ENCODE data around the gene TSPAN9. TPM values are rescaled to one million over a fixed set of nuclear protein-coding genes. Genes with fewer than 3 reads are reported as not detected.
A peak's percentile ranks its signal among the peaks of the same experiment; 100 is the strongest.

The TSPAN9 gene
- total RNA-seq (ENCODE audit: low replicate concordance), result 30.7 and 31.7 TPM in 2 replicates
- long read RNA-seq, full-length matches to known transcripts, result 2 of 4 reads
- long read RNA-seq, partial matches to known transcripts, result 0 of 4 reads
- long read RNA-seq, other reads (novel, unspliced or antisense), result 2 of 4 reads

GRCh38 chr12:3076730-3077571, at the start of gene TSPAN9:
TSS of gene TSPAN9 (plus strand) at chr12:3077379. CDS start at chr12:3201194, 123,815 bp downstream.
- peaks cover 5% of the 10 kb centered on the region for H3K27me3 Mint-ChIP-seq
- H3K4me3 Mint-ChIP-seq, result peak within 1 kb of the TSS; percentile 90
- no peaks in the 10 kb centered on the region for H3K9me3 Mint-ChIP-seq
- H3K36me3 Mint-ChIP-seq, result peaks cover 16% of the 10 kb centered on the region
- H3K27ac Mint-ChIP-seq, result peak within 1 kb of the TSS; percentile 82
- no peak for TF ChIP-seq CTCF (conservative IDR thresholded peaks at IDR 0.05)
- DNase-seq (ENCODE audit: extremely low spot score, unreplicated experiment), result peak; percentile 84
- H3K4me1 Mint-ChIP-seq (ENCODE audit: unreplicated experiment), result peaks cover 18% of the 10 kb centered on the region

GRCh38 chr12:3028108-3028507, 49.1 kb upstream of the TSPAN9 start:
- Mint-ChIP-seq H3K4me1 (ENCODE audit: unreplicated experiment) (no peaks in the 10 kb centered on the region), H3K27me3 (no peaks in the 10 kb centered on the region), H3K4me3 (no peak overlapping the region), H3K36me3 (peaks cover 10% of the 10 kb centered on the region), H3K9me3 (no peaks in the 10 kb centered on the region), H3K27ac (no peak overlapping the region)
- no peak for TF ChIP-seq CTCF (conservative IDR thresholded peaks at IDR 0.05)
- DNase-seq (ENCODE audit: extremely low spot score, unreplicated experiment), result no peak

- H3K27ac Mint-ChIP-seq, result no peak overlapping the region
- peaks cover 9% of the 10 kb centered on the region for H3K4me1 Mint-ChIP-seq (ENCODE audit: unreplicated experiment)
- no peaks in the 10 kb centered on the region for H3K9me3 Mint-ChIP-seq
- no peak for TF ChIP-seq CTCF (conservative IDR thresholded peaks at IDR 0.05)
- H3K27me3 Mint-ChIP-seq, result no peaks in the 10 kb centered on the region
- peaks cover 4% of the 10 kb centered on the region for H3K36me3 Mint-ChIP-seq
- no peak overlapping the region for H3K4me3 Mint-ChIP-seq
- DNase-seq (ENCODE audit: extremely low spot score, unreplicated experiment), result no peak
These were observed 46.3 kb upstream of the TSPAN9 start for GRCh38 chr12:3030821-3031429.

GRCh38 chr12:3032161-3032560, 45.0 kb upstream of the TSPAN9 start:
- H3K4me1 Mint-ChIP-seq (ENCODE audit: unreplicated experiment), result peaks cover 9% of the 10 kb centered on the region
- no peak overlapping the region for H3K4me3 Mint-ChIP-seq
- no peak overlapping the region for H3K27ac Mint-ChIP-seq
- H3K27me3 Mint-ChIP-seq, result no peaks in the 10 kb centered on the region
- no peaks in the 10 kb centered on the region for H3K9me3 Mint-ChIP-seq
- no peak for TF ChIP-seq CTCF (conservative IDR thresholded peaks at IDR 0.05)
- peaks cover 4% of the 10 kb centered on the region for H3K36me3 Mint-ChIP-seq
- no peak for DNase-seq (ENCODE audit: extremely low spot score, unreplicated experiment)

GRCh38 chr12:3032770-3033538, 44.2 kb upstream of the TSPAN9 start:
- TF ChIP-seq CTCF (conservative IDR thresholded peaks at IDR 0.05), result no peak
- Mint-ChIP-seq H3K4me3 (no peak overlapping the region), H3K36me3 (peaks cover 4% of the 10 kb centered on the region), H3K4me1 (ENCODE audit: unreplicated experiment) (peaks cover 9% of the 10 kb centered on the region), H3K27me3 (no peaks in the 10 kb centered on the region), H3K9me3 (no peaks in the 10 kb centered on the region), H3K27ac (no peak overlapping the region)
- no peak for DNase-seq (ENCODE audit: extremely low spot score, unreplicated experiment)

All from type B pancreatic cell (in vitro differentiated cells).